Stimulated activated naive B cell treated with anti-CD40 and anti-IgM and Interleukin-4, amounts not matched to agents 10 μg/mL and 1 μg/mL and 100 μg/mL, for 72 hours (primary cell): ENCODE measurements around the gene CDH13.
A peak's percentile ranks its signal among the peaks of the same experiment; 100 is the strongest.

ENCODE experiments used
- ATAC-seq, 2 donors: fragments of 150-1000 bp; cut with Tn5 transposase; replicated peaks; 2 replicates each; pipeline ENCODE4 v1.10.0; 2021; ENCODE audit warnings: moderate library complexity in 1 of 2
- DNase-seq: peaks from one replicate; pipeline ENCODE4 v3.0.0; 2021
- H3K27ac Mint-ChIP-seq: one replicate; pipeline ENCODE4 v1.8.0; 2022; ENCODE audit warnings: mild to moderate bottlenecking, mixed read lengths
- H3K27me3 Mint-ChIP-seq, 2 donors: one replicate each; pipeline ENCODE4 v1.8.0; 2022; ENCODE audit warnings: mixed read lengths in 2 of 2
- H3K36me3 Mint-ChIP-seq, 2 donors: one replicate each; pipeline ENCODE4 v1.8.0; 2022; ENCODE audit warnings: mixed read lengths in 2 of 2, mild to moderate bottlenecking in 1 of 2
- H3K4me1 Mint-ChIP-seq, 2 donors: one replicate each; pipeline ENCODE4 v1.8.0; 2022; ENCODE audit warnings: mixed read lengths in 2 of 2, mild to moderate bottlenecking in 1 of 2
- H3K4me3 Mint-ChIP-seq, 2 donors: one replicate each; pipeline ENCODE4 v1.8.0; 2022; ENCODE audit warnings: mild to moderate bottlenecking in 2 of 2, mixed read lengths in 2 of 2, moderate library complexity in 1 of 2
- H3K9me3 Mint-ChIP-seq, 2 donors: one replicate each; pipeline ENCODE4 v1.8.0; 2022; ENCODE audit warnings: mixed read lengths in 2 of 2, mild to moderate bottlenecking in 1 of 2

The CDH13 gene

GRCh38 chr16:83542491-83542890 is 915.7 kb downstream of the CDH13 start:
- DNase-seq, result no peak
- peaks cover 2% of the 10 kb centered on the region in 2 donors for H3K9me3 Mint-ChIP-seq
- no peak for ATAC-seq
- H3K36me3 Mint-ChIP-seq, result no peaks in the 10 kb centered on the region
- H3K27me3 Mint-ChIP-seq, result peaks cover 0 to 6% of the 10 kb centered on the region in 2 donors
- H3K4me3 Mint-ChIP-seq, result no peak overlapping the region
- no peak overlapping the region for H3K27ac Mint-ChIP-seq
- no peaks in the 10 kb centered on the region for H3K4me1 Mint-ChIP-seq

- no peak for ATAC-seq
- peaks cover 0 to 11% of the 10 kb centered on the region in 2 donors for H3K27me3 Mint-ChIP-seq
- peaks cover 7 to 9% of the 10 kb centered on the region in 2 donors for H3K9me3 Mint-ChIP-seq
- H3K36me3 Mint-ChIP-seq, result no peaks in the 10 kb centered on the region
- no peaks in the 10 kb centered on the region for H3K4me1 Mint-ChIP-seq
- no peak overlapping the region for H3K4me3 Mint-ChIP-seq
- no peak for DNase-seq
- H3K27ac Mint-ChIP-seq, result no peak overlapping the region
These were observed 922.8 kb downstream of the CDH13 start for GRCh38 chr16:83549316-83550182.

- Mint-ChIP-seq H3K27ac (no peak overlapping the region), H3K4me1 (no peaks in the 10 kb centered on the region), H3K4me3 (no peak overlapping the region), H3K36me3 (no peaks in the 10 kb centered on the region), H3K27me3 (peaks cover 0 to 11% of the 10 kb centered on the region in 2 donors), H3K9me3 (peaks cover 7 to 9% of the 10 kb centered on the region in 2 donors)
- no peak for ATAC-seq
- no peak for DNase-seq
These were observed 923.4 kb downstream of the CDH13 start for GRCh38 chr16:83550183-83550569.

- Mint-ChIP-seq H3K27ac (no peak overlapping the region), H3K27me3 (peaks cover 0 to 7% of the 10 kb centered on the region in 2 donors), H3K4me1 (no peaks in the 10 kb centered on the region), H3K4me3 (no peak overlapping the region), H3K9me3 (peaks cover 7 to 9% of the 10 kb centered on the region in 2 donors), H3K36me3 (no peaks in the 10 kb centered on the region)
- DNase-seq, result no peak
- no peak for ATAC-seq
These were observed 925.5 kb downstream of the CDH13 start for GRCh38 chr16:83552228-83552627.

GRCh38 chr16:83552930-83553329 is 926.2 kb downstream of the CDH13 start:
- Mint-ChIP-seq H3K27ac (no peak overlapping the region), H3K9me3 (peaks cover under 1 to 5% of the 10 kb centered on the region in 2 donors), H3K27me3 (peaks cover under 1 to 5% of the 10 kb centered on the region in 2 donors), H3K4me3 (no peak overlapping the region), H3K36me3 (no peaks in the 10 kb centered on the region), H3K4me1 (no peaks in the 10 kb centered on the region)
- DNase-seq, result no peak
- ATAC-seq, result no peak

- peaks cover 0 to 5% of the 10 kb centered on the region in 2 donors for H3K9me3 Mint-ChIP-seq
- no peaks in the 10 kb centered on the region for H3K36me3 Mint-ChIP-seq
- H3K4me1 Mint-ChIP-seq, result no peaks in the 10 kb centered on the region
- ATAC-seq, result no peak
- DNase-seq, result no peak
- no peak overlapping the region for H3K27ac Mint-ChIP-seq
- H3K4me3 Mint-ChIP-seq, result no peak overlapping the region
- H3K27me3 Mint-ChIP-seq, result peaks cover 4 to 8% of the 10 kb centered on the region in 2 donors
These were observed 927.3 kb downstream of the CDH13 start for GRCh38 chr16:83554096-83554495.

GRCh38 chr16:83554540-83554939 is 927.8 kb downstream of the CDH13 start:
- no peak overlapping the region for H3K27ac Mint-ChIP-seq
- no peaks in the 10 kb centered on the region for H3K4me1 Mint-ChIP-seq
- peaks cover 8% of the 10 kb centered on the region in 2 donors for H3K27me3 Mint-ChIP-seq
- ATAC-seq (no peak), DNase-seq (no peak)
- no peak overlapping the region for H3K4me3 Mint-ChIP-seq
- H3K36me3 Mint-ChIP-seq, result peaks cover 0 to 1% of the 10 kb centered on the region in 2 donors
- peaks cover 0 to 5% of the 10 kb centered on the region in 2 donors for H3K9me3 Mint-ChIP-seq

- Mint-ChIP-seq H3K27ac (no peak overlapping the region), H3K9me3 (peaks cover 0 to 3% of the 10 kb centered on the region in 2 donors), H3K27me3 (peaks cover 11 to 24% of the 10 kb centered on the region in 2 donors), H3K36me3 (peaks cover 0 to 1% of the 10 kb centered on the region in 2 donors), H3K4me1 (no peaks in the 10 kb centered on the region), H3K4me3 (no peak overlapping the region)
- DNase-seq, result no peak
- no peak for ATAC-seq
These were observed 935.1 kb downstream of the CDH13 start for GRCh38 chr16:83561876-83562275.

GRCh38 chr16:83568345-83568744 is 941.6 kb downstream of the CDH13 start:
- Mint-ChIP-seq H3K27me3 (peaks cover 6 to 25% of the 10 kb centered on the region in 2 donors), H3K4me1 (no peaks in the 10 kb centered on the region), H3K36me3 (no peaks in the 10 kb centered on the region), H3K9me3 (peaks cover 0 to 2% of the 10 kb centered on the region in 2 donors), H3K4me3 (no peak overlapping the region), H3K27ac (no peak overlapping the region)
- DNase-seq, result no peak
- ATAC-seq, result no peak

- H3K36me3 Mint-ChIP-seq, result no peaks in the 10 kb centered on the region
- no peak for ATAC-seq
- peaks cover under 1 to 8% of the 10 kb centered on the region in 2 donors for H3K27me3 Mint-ChIP-seq
- H3K9me3 Mint-ChIP-seq, result peaks cover 5 to 9% of the 10 kb centered on the region in 2 donors
- no peaks in the 10 kb centered on the region for H3K4me1 Mint-ChIP-seq
- H3K4me3 Mint-ChIP-seq, result no peak overlapping the region
- no peak for DNase-seq
- H3K27ac Mint-ChIP-seq, result no peak overlapping the region
These were observed 947.6 kb downstream of the CDH13 start for GRCh38 chr16:83574388-83574787.

GRCh38 chr16:83577078-83577745 is 950.4 kb downstream of the CDH13 start:
- peaks cover 6 to 14% of the 10 kb centered on the region in 2 donors for H3K27me3 Mint-ChIP-seq
- DNase-seq, result no peak
- no peaks in the 10 kb centered on the region for H3K36me3 Mint-ChIP-seq
- ATAC-seq, result no peak
- H3K27ac Mint-ChIP-seq, result no peak overlapping the region
- H3K4me1 Mint-ChIP-seq, result peaks cover 0 to 3% of the 10 kb centered on the region in 2 donors
- no peak overlapping the region for H3K4me3 Mint-ChIP-seq
- peaks cover 5 to 9% of the 10 kb centered on the region in 2 donors for H3K9me3 Mint-ChIP-seq

- Mint-ChIP-seq H3K27ac (no peak overlapping the region), H3K4me3 (no peak overlapping the region), H3K27me3 (peaks cover 6 to 14% of the 10 kb centered on the region in 2 donors), H3K36me3 (no peaks in the 10 kb centered on the region), H3K9me3 (peaks cover 5 to 7% of the 10 kb centered on the region in 2 donors), H3K4me1 (peaks cover 0 to 3% of the 10 kb centered on the region in 2 donors)
- ATAC-seq, result no peak
- no peak for DNase-seq
These were observed 951.4 kb downstream of the CDH13 start for GRCh38 chr16:83578171-83578570.

- Mint-ChIP-seq H3K4me1 (peaks cover 0 to 3% of the 10 kb centered on the region in 2 donors), H3K36me3 (no peaks in the 10 kb centered on the region), H3K9me3 (peaks cover 5 to 7% of the 10 kb centered on the region in 2 donors), H3K4me3 (no peak overlapping the region), H3K27me3 (peaks cover 6 to 14% of the 10 kb centered on the region in 2 donors), H3K27ac (no peak overlapping the region)
- ATAC-seq, result peak in 1 of 2 donors; percentile 29
- DNase-seq, result no peak
These were observed 952.3 kb downstream of the CDH13 start for GRCh38 chr16:83579027-83579426.

- Mint-ChIP-seq H3K9me3 (peaks cover 5 to 7% of the 10 kb centered on the region in 2 donors), H3K4me3 (no peak overlapping the region), H3K36me3 (no peaks in the 10 kb centered on the region), H3K27me3 (peaks cover 7 to 14% of the 10 kb centered on the region in 2 donors), H3K27ac (no peak overlapping the region), H3K4me1 (peaks cover 0 to 3% of the 10 kb centered on the region in 2 donors)
- DNase-seq (no peak), ATAC-seq (peak in 1 of 2 donors; percentile 51)
These were observed 952.7 kb downstream of the CDH13 start for GRCh38 chr16:83579436-83579835.
